ENCODE results near the gene SLC35E3. TPM values are rescaled to one million over a fixed set of nuclear protein-coding genes. Genes with fewer than 3 reads are reported as not detected.

Gene SLC35E3
- total and polyA plus RNA-seq, 8 donors = 6.3 to 21.5 (median 18.1) TPM

DNA sequence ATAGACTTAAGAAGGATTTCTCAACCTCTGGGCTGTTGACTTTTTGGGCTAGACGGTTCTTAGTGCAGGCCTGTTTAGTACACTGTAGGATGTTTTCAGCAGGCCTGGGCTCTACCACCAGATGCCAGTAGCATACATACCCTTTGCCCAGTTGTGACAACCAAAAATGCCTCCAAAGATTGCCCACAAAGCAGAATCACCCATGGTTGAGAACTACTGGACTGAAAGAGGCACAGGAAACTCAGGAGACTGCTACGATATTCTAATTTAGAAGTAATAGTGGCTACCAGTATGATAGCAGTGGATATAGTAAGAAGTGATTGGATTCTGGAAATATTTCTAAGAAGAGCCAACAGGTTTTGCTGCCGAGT, 15.5 kb downstream of the SLC35E3 start:
- DNase-seq (no peak), ATAC-seq (no peak)
- H3K4me3 ChIP-seq = no peak overlapping the region
- no peaks in the 10 kb centered on the region for H3K27me3 ChIP-seq
- TF ChIP-seq, protein P1, sequence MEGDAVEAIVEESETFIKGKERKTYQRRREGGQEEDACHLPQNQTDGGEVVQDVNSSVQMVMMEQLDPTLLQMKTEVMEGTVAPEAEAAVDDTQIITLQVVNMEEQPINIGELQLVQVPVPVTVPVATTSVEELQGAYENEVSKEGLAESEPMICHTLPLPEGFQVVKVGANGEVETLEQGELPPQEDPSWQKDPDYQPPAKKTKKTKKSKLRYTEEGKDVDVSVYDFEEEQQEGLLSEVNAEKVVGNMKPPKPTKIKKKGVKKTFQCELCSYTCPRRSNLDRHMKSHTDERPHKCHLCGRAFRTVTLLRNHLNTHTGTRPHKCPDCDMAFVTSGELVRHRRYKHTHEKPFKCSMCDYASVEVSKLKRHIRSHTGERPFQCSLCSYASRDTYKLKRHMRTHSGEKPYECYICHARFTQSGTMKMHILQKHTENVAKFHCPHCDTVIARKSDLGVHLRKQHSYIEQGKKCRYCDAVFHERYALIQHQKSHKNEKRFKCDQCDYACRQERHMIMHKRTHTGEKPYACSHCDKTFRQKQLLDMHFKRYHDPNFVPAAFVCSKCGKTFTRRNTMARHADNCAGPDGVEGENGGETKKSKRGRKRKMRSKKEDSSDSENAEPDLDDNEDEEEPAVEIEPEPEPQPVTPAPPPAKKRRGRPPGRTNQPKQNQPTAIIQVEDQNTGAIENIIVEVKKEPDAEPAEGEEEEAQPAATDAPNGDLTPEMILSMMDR (IDR thresholded peaks at IDR 0.05) = no peak
- H3K4me1 ChIP-seq = no peaks in the 10 kb centered on the region
- H3K9me3 ChIP-seq = no peaks in the 10 kb centered on the region
- intact Hi-C loops (cut with DNase I) = no loop called here
- H3K27ac ChIP-seq = no peak overlapping the region
- peaks cover 0 to 66% of the 10 kb centered on the region in 2 donors for H3K36me3 ChIP-seq

DNA sequence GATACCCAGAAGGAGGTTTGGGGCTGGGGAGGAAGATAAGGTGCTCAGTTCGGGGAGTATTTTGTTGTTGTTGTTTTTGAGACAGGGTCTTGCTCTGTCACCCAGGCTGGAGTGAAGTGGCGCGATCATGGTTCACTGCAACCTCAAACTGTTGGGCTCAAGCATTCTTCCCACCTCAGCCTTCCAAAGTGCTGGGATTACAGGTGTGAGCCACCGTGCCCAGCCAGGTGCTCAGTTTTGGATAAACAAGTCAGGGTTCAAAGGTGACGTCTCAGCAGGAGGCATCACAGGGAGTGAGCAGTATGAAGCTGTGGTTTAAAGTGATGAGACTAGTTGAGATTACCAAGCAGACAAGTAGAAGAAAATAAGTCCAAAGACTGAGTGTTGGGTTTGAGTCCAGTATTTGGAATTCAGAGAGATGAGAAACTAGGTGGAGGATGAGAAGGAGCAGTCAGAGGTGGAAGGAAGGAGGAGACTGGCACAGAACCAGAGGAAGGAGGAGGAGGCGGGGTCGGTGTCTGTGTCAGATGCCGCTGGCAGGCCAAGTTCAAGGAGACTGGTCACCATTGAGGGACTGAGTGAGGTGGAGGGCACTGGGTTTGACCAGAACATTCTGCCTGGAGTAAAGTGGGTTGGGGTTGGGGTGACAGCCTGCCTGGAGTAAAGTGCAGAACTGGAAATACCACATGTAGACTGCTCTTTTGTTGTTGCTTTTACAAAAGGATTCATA, 16.1 kb downstream of the SLC35E3 start:
- H3K27ac ChIP-seq = no peak overlapping the region
- peaks cover 0 to 66% of the 10 kb centered on the region in 2 donors for H3K36me3 ChIP-seq
- no peak overlapping the region for H3K4me3 ChIP-seq
- TF ChIP-seq, protein P1 (IDR thresholded peaks at IDR 0.05) = no peak
- no peaks in the 10 kb centered on the region for H3K4me1 ChIP-seq
- no peak for DNase-seq
- H3K9me3 ChIP-seq = no peaks in the 10 kb centered on the region
- H3K27me3 ChIP-seq = no peaks in the 10 kb centered on the region
- intact Hi-C loops (cut with DNase I) = no loop called here
- ATAC-seq = no peak

DNA sequence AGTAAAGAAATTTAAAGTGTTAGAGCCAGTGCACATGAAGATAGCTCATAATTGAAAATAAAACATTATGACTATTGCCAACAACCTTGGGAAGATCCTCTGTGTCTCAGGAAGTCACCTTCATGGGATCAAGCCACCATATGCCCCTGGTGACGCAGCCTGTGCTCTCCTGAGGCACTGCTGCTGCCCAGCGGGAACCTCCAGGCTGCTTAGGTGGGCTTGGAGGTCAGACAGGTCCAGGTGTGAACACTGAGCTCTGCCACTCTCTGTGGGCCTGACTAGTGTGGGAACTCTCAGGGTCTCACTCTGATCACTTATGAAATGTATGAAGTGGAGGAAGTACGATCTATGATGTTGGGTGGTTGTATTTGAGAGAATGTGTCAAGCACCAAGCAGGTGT, 16.7 kb downstream of the SLC35E3 start:
- intact Hi-C loops (cut with DNase I) = no loop called here
- Histone ChIP-seq H3K4me3 (no peak overlapping the region), H3K27me3 (no peaks in the 10 kb centered on the region), H3K9me3 (no peaks in the 10 kb centered on the region), H3K4me1 (no peaks in the 10 kb centered on the region), H3K27ac (no peak overlapping the region), H3K36me3 (peaks cover 0 to 66% of the 10 kb centered on the region in 2 donors)
- TF ChIP-seq, protein P1 (IDR thresholded peaks at IDR 0.05) = no peak
- DNase-seq (no peak), ATAC-seq (no peak)

DNA sequence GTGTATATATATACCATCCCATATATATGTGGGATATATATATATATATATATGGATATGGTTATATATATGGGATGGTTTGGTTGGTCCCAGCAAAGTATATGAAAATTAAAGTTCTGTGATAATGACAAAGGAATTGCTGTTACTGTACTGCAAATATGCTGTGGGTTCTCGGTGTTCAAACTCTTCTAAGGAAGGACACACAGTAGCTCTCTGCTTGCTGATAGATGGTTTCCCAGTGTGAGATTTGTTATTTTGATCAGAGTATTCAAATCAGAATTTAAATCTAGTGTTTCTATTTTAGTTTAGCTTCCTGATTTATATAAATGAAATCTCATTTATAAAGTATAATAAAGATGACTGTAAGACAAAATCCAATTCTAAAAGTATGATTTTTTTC, 19.7 kb downstream of the SLC35E3 start:
- ATAC-seq (no peak), DNase-seq (no peak)
- TF ChIP-seq, protein P1 (IDR thresholded peaks at IDR 0.05) = no peak
- no peaks in the 10 kb centered on the region for H3K4me1 ChIP-seq
- H3K27ac ChIP-seq = no peak overlapping the region
- H3K4me3 ChIP-seq = no peak overlapping the region
- H3K27me3 ChIP-seq = no peaks in the 10 kb centered on the region
- intact Hi-C loops (cut with DNase I) = no loop called here
- H3K9me3 ChIP-seq = no peaks in the 10 kb centered on the region
- H3K36me3 ChIP-seq = peaks cover 0 to 52% of the 10 kb centered on the region in 2 donors

DNA sequence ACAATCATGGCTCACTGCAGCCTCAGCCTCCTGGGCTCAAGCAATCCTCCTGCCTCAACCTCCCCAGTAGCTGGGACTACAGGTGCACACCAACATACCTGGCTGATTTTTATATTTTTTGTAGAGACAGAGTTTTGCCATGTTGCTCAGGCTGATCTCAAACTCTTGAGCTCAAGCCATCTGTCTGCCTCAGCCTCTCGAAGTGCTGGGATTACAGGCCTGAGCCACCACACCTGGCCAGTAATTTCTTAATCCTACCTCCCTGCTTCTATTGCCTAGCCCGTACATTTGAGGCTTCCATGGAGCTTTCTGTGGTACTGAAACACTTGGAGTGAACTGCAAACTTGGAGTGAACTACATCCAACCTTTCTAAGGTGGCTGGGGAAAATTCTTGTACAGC, 20.7 kb downstream of the SLC35E3 start:
- TF ChIP-seq, protein P1 (IDR thresholded peaks at IDR 0.05) = no peak
- Histone ChIP-seq H3K9me3 (no peaks in the 10 kb centered on the region), H3K4me1 (no peaks in the 10 kb centered on the region), H3K4me3 (no peak overlapping the region), H3K36me3 (peaks cover 0 to 45% of the 10 kb centered on the region in 2 donors), H3K27me3 (no peaks in the 10 kb centered on the region), H3K27ac (no peak overlapping the region)
- no peak for DNase-seq
- intact Hi-C loops (cut with DNase I) = no loop called here
- no peak for ATAC-seq

All from left lung (tissue), 10 donors.